ENCODE data around the gene SLCO2B1.

DNA sequence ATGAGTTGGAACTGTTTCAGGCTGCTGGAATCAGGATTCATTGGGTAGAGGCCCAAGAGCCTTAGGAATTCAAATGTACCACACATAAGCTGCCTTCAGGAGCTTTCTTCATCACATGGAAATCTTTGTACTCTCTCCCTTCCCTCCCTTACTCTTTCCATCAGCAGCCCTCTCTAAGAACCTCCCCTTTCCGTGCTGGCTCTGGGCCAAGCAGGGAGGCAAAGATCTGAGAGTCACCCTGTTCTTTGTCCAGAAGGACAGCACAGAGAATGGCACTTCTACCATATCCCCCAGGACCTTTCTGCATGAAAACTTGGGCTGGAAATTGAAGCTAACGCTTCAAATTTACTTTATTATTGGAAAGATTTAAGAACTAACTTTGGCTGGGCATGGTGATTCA is 69.0 kb downstream of the SLCO2B1 start:
- TF ChIP-seq, protein P1, sequence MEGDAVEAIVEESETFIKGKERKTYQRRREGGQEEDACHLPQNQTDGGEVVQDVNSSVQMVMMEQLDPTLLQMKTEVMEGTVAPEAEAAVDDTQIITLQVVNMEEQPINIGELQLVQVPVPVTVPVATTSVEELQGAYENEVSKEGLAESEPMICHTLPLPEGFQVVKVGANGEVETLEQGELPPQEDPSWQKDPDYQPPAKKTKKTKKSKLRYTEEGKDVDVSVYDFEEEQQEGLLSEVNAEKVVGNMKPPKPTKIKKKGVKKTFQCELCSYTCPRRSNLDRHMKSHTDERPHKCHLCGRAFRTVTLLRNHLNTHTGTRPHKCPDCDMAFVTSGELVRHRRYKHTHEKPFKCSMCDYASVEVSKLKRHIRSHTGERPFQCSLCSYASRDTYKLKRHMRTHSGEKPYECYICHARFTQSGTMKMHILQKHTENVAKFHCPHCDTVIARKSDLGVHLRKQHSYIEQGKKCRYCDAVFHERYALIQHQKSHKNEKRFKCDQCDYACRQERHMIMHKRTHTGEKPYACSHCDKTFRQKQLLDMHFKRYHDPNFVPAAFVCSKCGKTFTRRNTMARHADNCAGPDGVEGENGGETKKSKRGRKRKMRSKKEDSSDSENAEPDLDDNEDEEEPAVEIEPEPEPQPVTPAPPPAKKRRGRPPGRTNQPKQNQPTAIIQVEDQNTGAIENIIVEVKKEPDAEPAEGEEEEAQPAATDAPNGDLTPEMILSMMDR (IDR thresholded peaks at IDR 0.05) = no peak
- no peak for TF ChIP-seq POLR2A (IDR thresholded peaks at IDR 0.05)
